ENCODE results near the gene NCF4.

The NCF4 gene

DNA sequence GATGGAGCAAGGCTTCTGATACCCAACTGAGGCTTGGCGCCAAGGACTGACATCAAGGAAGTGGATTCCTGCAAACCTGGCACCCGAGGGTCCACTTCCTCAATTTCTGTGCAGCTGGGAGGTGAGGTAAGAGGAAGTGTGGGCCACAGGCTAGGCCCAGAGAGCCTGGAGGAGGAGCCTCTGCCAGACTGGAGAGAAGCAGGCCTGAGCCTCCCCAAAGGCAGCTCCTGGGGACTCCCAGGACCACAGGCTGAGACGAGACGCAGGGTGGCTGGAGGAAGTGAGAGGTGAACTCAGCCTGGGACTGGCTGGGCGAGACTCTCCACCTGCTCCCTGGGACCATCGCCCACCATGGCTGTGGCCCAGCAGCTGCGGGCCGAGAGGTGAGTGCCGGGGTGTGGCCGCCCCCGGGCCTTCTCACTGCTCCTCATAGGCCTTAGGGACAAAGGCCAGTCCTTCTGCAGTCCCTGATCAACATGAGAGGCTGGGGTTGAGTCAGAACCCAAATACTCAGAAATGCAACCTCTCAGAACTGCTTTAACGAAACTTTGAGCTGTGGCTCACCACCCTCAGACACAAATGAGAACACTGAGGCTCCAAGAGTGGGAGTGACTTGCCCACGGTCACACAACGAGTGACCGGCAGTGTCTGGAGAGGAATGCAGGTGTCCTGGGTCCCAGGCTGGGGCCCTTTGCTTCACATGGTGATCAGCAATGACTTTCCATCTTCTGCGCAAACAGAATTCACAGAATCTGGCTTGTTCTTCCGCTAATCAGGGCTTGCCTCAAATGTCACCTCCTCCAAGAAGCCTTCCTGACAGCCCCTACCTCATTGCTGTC is at the start of gene NCF4:
NCF4 (plus strand) TSS at position 186 of the 839 bp plus-strand sequence; CDS start at position 352, 166 bp downstream.
- Histone ChIP-seq H3K4me1 (peaks cover 98% of the 10 kb centered on the region), H3K27ac (peak within 1 kb of the TSS; percentile 99), H4K20me1 (peaks cover 13% of the 10 kb centered on the region), H3K4me3 (peak within 1 kb of the TSS; percentile 67), H3K36me3 (peaks cover 9% of the 10 kb centered on the region), H3K4me2 (peak within 1 kb of the TSS; percentile 97), H3K9me3 (no peaks in the 10 kb centered on the region), H3K9ac (peak within 1 kb of the TSS; percentile 94), H3K27me3 (no peaks in the 10 kb centered on the region)
- TF ChIP-seq Cebpa-rat (IDR thresholded peaks at IDR 0.05) = peak; percentile 56; the same call in 1 of the 2 replicates

DNA sequence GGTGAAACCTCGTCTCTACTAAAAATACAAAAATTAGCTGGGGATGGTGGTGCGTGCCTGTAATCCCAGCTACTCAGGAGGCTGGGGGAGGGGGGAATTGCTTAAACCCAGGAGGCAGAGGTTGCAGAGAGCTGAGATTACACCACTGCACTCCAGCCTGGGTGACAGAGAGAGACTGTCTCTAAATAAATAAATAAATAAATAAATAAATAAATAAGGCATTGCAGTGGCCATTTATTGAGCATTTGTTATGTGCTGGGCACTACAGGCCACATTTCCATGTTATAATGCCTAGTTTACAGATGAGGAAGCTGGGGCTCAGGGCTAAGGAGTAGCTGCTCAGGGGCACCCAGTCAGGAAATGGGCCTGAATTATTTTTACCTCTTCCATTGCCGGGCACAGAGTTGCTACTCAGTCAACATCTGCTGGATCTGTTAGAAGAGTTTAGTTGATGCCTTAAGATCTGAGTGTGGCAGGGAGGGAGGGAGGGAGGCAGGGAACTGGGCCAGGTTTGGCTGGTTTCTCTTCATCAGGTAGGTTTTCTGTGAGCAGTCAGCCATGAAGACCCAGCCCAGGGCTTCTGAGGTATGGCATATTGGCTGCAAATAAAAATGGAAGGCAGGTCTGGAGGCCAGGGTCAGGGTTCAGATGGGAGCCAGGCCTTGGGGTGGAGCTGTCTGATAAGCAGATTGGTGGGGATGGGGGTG is 49.6 kb upstream of the NCF4 start:
- Histone ChIP-seq H3K27ac (no peak overlapping the region), H3K4me2 (peak overlapping the region; percentile 56), H3K36me3 (no peaks in the 10 kb centered on the region), H3K9me3 (no peaks in the 10 kb centered on the region), H3K27me3 (peaks cover 28% of the 10 kb centered on the region), H4K20me1 (peaks cover 1% of the 10 kb centered on the region; the same call in 1 of the 2 replicates), H3K4me1 (peaks cover 74% of the 10 kb centered on the region), H3K4me3 (no peak overlapping the region), H3K9ac (no peak overlapping the region)
- no peak for TF ChIP-seq Cebpa-rat (IDR thresholded peaks at IDR 0.05)

DNA sequence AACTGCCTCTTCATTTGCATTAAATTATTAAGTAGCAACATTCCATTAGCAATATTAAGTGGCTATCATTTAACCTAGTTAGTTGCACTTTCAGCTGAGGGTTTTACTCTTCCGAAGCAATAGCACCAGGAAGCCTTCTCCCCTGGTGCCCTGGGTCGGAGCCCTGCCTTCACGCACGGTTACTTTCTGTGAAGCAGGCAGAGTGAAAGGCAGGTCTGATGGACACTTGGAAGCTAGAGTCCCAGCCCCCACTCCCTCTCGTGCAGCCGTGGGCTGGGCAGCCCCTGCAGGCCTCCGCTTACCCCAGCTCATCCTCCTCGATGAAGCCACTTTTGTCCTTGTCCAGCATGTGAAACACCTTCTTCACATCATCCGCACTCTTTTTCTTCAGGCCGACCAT is 46.0 kb upstream of the NCF4 start:
- Histone ChIP-seq H4K20me1 (peaks cover 23% of the 10 kb centered on the region; the same call in 1 of the 2 replicates), H3K4me1 (peaks cover 56% of the 10 kb centered on the region), H3K4me2 (peak overlapping the region; percentile 78), H3K4me3 (no peak overlapping the region), H3K9me3 (no peaks in the 10 kb centered on the region), H3K27me3 (peaks cover 64% of the 10 kb centered on the region), H3K36me3 (no peaks in the 10 kb centered on the region), H3K9ac (no peak overlapping the region), H3K27ac (no peak overlapping the region)
- no peak for TF ChIP-seq Cebpa-rat (IDR thresholded peaks at IDR 0.05)

DNA sequence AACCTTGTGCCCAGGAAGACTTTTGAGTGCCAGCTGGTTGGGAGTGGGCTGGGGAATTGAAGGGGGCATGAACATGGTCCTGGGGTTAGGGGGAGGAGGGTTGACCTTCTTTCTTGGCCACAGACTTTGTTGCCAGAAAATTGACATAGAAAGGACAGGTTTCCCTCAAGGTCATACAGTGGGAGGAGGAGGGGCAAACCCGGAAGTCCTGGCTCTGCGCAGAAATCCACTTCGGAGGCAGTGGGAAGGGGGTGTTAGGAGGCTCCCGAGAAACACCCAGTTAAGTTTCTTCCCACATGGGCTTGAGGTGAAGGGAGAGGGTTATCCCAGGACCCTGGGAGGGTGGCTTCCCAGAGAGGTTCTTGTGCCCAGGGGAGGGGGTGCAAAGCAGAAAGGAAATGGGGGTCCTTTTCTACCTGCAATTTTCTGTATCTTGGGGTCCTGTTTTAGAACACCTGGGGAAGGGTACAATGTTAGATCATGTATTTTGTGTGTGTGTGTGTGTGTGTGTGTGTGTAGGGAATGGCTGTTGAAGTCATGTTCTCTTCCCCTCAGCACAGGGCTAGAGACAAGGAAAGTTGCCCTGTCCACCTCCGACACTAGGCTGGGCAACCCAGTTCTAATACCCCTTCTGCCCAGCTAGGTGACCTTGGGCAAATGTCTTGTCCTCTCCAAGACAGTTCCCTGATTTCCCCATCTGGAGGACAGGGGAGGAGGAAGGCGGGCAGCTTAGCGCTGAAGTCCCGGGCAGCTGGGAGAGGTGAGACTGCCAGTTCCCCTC is 45.1 kb upstream of the NCF4 start:
- peaks cover 23% of the 10 kb centered on the region; the same call in 1 of the 2 replicates for H4K20me1 ChIP-seq
- H3K4me2 ChIP-seq = peak overlapping the region; percentile 83
- H3K36me3 ChIP-seq = no peaks in the 10 kb centered on the region
- H3K9me3 ChIP-seq = no peaks in the 10 kb centered on the region
- peaks cover 47% of the 10 kb centered on the region for H3K4me1 ChIP-seq
- no peak overlapping the region for H3K9ac ChIP-seq
- H3K4me3 ChIP-seq = no peak overlapping the region
- no peak overlapping the region for H3K27ac ChIP-seq
- H3K27me3 ChIP-seq = peaks cover 66% of the 10 kb centered on the region
- TF ChIP-seq Cebpa-rat (IDR thresholded peaks at IDR 0.05) = no peak

DNA sequence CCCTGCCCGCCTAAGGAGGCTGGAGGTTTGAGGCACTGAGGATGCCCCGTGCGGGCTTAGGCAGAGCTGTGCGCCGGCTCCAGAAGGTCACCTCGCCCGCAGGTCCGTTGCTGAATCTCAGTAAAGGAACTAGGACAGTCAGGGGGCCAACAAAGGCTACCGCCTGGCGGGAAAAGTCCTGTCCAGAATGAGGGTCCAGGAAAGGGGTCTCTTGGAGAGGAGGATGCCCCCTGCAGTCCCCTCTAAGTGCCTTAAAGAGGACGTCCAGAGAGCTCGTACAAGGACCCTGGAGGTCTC is 44.5 kb upstream of the NCF4 start:
- H3K9me3 ChIP-seq = no peaks in the 10 kb centered on the region
- peak overlapping the region; percentile 83 for H3K4me2 ChIP-seq
- no peak overlapping the region for H3K27ac ChIP-seq
- no peaks in the 10 kb centered on the region for H3K36me3 ChIP-seq
- H3K27me3 ChIP-seq = peaks cover 66% of the 10 kb centered on the region
- peaks cover 23% of the 10 kb centered on the region; the same call in 1 of the 2 replicates for H4K20me1 ChIP-seq
- H3K4me1 ChIP-seq = peaks cover 42% of the 10 kb centered on the region
- H3K4me3 ChIP-seq = peak overlapping the region; percentile 57
- no peak for TF ChIP-seq Cebpa-rat (IDR thresholded peaks at IDR 0.05)
- no peak overlapping the region for H3K9ac ChIP-seq

DNA sequence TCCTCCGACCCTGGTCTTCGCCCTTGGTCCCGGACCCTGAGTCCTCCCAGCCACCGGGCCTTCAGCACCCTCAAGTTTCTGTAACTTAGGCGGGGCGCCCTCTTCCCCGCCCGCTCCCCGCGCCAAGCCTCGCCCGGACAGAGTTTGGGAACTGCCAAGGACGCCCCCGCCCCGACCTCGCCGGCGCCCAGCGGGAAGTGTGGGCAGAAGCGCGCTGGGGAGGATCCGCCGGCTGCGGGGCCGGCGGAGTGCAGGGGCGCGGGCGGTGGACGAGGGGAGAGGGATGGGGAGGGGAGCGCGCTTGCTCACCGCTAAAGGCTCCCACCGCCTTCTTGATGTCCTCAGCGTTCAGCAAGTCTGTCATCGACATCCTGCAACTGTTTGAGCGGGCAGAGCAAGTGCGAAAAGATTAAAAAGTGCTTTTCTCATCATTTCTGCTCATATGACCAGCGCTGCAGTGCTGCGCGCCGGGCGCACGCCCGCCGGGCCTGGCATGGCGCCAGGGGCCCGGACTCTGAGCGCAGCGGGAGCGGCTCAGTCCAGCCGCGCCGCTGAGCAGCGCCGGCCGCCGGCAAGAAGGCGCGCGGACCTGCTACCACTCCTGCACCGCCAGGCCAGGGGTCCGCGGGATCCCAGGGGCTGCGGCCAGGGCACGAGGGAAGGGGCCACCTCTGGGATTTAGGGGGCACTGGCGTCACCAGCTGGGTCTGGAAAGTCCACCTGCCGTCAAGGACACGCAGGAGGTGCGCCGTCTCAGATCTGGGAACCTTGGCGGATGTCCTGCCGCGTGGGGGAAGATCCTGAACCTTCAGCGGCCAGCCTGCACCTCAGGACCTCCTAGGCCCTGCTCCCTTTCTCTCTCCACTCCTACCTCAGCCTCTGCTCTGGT is 43.9 kb upstream of the NCF4 start, which contains the start of gene PVALB:
PVALB (minus strand) TSS at position 400 of the 889 bp plus-strand sequence; CDS start at position 370, 30 bp downstream.
- Histone ChIP-seq H3K9ac (no peak within 1 kb of the TSS), H3K4me3 (peak within 1 kb of the TSS; percentile 57), H3K36me3 (no peaks in the 10 kb centered on the region), H3K9me3 (no peaks in the 10 kb centered on the region), H3K4me1 (peaks cover 36% of the 10 kb centered on the region), H3K4me2 (peak within 1 kb of the TSS; percentile 83), H3K27me3 (peaks cover 66% of the 10 kb centered on the region), H3K27ac (no peak within 1 kb of the TSS), H4K20me1 (peaks cover 23% of the 10 kb centered on the region; the same call in 1 of the 2 replicates)
- TF ChIP-seq Cebpa-rat (IDR thresholded peaks at IDR 0.05) = no peak

DNA sequence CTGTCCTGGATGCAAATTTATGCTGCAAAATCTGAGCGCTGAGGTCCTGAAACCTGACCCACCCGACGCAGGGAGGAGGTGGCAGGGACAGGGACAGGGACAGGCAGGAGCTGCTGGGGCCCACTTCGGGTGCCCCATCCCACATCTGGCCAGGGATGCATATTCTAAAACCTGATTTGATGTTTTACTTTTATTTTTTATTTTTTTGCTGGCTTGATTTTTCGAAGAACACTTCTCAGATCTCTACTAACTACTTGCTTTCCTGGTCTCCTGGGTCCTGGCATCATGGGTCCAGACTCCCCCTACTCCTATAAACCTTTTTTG is 43.3 kb upstream of the NCF4 start:
- H3K27me3 ChIP-seq = peaks cover 66% of the 10 kb centered on the region

DNA sequence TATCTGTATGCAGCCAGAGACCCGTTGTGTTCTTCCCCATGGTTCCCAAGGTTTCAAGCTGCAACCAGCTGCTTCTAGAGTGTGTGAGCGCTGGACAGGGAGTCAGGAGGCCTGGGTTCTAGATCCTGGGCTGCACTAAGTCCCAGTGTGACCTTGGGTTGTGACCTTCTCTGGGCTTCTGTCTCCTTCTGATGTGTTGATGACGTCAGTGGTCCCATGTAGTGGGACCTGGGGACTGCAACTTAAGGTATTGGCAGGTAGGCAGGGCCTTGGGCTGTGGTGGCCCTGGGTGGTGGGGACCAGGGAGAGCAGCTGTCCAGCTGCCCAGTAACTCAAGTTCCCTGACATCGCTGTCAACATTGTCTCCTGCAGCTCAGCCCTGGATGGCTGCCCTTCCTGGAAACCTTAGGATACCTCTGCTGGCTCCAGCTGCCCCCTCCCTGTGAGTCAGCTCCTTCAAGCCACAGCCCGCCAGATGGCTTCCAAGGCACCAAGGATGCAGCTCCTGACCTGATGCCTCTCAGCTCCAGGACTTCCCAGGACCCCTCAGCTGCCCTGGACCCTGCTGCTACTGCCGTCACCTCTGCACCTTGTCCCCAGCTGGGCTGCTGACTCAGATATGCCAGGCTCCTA is 42.7 kb upstream of the NCF4 start:
- Histone ChIP-seq H3K27me3 (peaks cover 66% of the 10 kb centered on the region), H3K9me3 (no peaks in the 10 kb centered on the region), H3K36me3 (no peaks in the 10 kb centered on the region), H4K20me1 (peaks cover 23% of the 10 kb centered on the region; the same call in 1 of the 2 replicates), H3K4me2 (no peak overlapping the region), H3K9ac (no peak overlapping the region), H3K4me1 (peaks cover 36% of the 10 kb centered on the region), H3K4me3 (no peak overlapping the region), H3K27ac (no peak overlapping the region)
- no peak for TF ChIP-seq Cebpa-rat (IDR thresholded peaks at IDR 0.05)

More for the DNA sequence above, 43.3 kb upstream of the NCF4 start:
- Histone ChIP-seq H3K27ac (no peak overlapping the region), H3K9ac (no peak overlapping the region), H3K9me3 (no peaks in the 10 kb centered on the region), H3K4me3 (no peak overlapping the region), H3K4me1 (peaks cover 36% of the 10 kb centered on the region), H3K4me2 (no peak overlapping the region), H3K36me3 (no peaks in the 10 kb centered on the region), H4K20me1 (peaks cover 23% of the 10 kb centered on the region; the same call in 1 of the 2 replicates)
- no peak for TF ChIP-seq Cebpa-rat (IDR thresholded peaks at IDR 0.05)
